GM19043 (cell line): Measurements from ENCODE around the gene PALM3.
"Not testable (repeated sequence)": the region's sequence is repeated elsewhere in the genome, so short reads cannot be mapped to it uniquely, and the experiment has no call there.

Experiments
- ATAC-seq: cut with Tn5 transposase; IDR thresholded peaks from one replicate; pipeline ENCODE4 v1.9.1; 2021; ENCODE audit warnings: low read depth; ENCODE audit not compliant: unreplicated experiment

The PALM3 gene

DNA sequence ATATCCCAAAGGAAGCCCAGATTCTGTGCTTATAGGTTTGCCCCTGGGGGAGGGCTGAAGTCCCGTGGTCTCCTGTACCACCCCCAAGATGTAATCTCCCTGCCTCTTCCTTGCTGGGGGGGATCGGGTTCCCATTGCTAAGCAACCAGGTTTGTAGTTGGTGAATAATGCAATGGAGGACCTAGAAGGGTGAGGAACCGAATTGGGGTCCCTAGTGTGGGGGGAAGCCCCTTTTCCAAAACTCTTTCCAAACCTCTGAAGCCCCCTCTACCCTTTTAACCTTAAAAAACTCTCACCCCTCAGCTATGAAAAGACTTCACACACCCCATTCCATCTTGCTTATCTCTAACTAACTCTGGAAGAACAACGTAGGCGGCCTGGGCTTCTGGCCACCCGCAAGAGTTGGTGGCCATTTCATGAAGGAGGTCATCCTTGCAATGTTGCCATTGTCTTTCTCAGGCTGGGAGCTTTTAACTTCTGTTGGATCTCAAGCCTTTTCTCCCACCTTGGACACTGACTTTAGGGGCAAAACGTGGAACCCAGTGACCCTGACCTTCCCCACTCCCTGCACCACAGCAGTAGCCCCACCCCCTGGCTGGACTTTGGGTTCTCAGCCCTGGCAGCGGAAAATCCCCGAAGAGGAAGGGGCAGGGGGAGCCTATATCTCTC is 661 bp downstream of the PALM3 start:
- ATAC-seq: no peak

DNA sequence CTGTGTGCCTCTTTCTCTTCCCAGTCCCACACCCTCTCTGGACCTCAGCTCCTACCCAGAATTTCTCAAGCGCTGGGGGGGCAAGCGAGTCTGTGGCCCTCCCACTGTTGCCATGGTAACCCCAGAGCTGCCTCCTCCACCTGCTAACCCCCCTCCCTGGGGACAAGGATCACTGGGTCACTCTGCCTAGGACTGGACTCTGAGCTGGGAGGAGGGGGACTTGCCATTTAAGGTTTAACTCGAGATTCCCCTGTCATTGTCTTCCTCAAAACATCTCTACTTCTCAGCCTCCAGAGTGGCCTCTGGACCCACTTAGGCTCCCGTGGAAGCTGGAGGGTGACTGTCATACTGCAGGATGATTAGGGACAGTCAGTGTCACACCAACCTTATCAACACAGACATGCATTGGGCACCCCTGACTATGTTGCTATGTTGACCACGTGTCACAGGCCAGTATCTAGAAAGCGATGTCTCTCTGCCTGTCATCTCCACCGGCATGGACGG is 2.2 kb downstream of the PALM3 start:
- ATAC-seq: no peak

DNA sequence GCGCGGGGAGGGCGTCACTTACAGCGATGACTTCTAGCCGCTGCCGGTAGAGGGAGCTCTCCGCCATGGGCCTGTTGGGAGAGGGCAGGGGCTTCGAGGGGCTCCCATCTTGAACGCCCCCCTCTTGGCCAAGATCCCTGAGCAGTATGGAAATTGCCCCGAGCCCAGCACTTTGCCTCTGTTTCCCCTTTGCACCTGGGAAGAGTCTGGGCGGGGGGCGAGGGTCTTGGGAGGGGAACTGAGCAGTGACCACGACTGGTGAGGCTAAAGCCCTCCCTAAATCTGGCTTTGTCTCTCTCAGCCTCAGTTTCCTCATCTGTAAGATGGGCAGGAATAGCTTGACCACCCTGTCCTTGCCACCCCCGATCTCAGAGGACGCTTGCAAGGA is 2.8 kb downstream of the PALM3 start:
- no peak for ATAC-seq

DNA sequence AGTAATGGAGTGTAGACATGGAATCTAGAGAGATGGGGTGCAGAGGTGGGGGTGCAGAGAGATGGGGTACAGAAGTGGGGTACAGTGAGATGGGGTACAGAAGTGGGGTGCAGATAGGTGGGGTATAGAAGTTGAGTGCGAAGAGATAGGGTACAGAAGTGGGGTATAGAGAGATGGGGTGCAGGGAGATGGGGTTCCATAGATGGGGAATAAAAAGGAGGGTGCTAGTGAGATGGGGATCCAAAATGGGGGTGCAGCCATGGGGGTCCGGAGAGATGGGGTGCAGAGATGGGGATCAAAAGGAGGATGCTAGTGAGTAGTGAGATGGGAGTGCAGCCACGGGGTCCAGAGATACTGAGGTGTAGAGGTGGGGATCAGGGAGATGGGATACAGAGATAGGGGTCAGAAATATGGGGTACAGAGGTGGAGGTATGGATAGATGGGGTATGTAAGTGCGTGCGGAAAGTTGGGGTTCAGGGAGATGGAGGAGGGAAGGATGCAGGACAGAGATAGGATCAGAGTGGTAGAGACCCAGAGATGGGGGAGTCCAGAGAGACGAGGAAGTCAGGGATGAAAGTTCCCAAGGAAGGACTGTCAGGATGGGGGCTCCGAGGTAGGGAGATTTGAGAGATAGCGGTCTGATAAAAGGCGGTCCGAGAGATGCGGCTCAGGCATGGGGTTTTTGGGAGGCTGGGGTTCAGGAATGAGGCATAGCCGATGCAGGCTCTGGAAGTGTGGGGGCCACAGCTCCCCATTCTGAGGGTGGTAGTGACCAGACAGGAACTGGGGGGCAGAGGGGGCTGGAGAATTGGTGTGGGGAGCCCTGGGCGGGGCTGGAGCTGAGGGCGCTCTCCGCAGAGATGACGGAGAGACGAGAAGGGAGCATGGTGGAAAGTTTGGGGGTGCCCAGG is 3.4 kb downstream of the PALM3 start:
- no peak for ATAC-seq

DNA sequence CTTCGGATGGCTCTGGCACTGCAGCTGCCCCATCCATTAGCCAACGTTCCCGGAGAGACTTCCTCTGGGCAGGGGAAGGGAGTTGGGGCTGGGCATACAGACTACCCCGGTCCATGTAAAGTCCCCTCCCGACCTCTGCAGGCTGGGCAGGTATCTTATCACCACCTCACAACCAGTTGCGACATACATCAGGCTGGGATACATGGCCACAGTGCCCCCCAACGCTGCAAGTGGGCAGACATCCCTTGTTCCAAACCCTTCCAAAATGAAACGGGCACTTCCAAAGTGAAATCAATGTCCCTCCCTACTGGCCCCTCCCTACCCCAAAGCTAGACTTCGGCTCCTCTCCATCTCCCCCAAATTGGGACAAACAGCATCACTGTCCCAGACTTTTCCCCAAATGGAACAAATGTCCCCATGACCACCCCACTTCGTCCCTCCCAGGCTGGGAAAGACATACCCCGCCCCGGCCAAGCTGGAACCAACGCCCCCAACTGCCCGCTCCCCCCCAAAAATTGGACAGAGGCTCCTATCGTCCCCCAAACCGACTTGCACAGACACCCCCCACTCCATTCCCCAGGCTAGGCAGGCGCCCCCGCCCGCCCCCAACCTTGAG is 5.0 kb downstream of the PALM3 start:
- ATAC-seq: no peak

DNA sequence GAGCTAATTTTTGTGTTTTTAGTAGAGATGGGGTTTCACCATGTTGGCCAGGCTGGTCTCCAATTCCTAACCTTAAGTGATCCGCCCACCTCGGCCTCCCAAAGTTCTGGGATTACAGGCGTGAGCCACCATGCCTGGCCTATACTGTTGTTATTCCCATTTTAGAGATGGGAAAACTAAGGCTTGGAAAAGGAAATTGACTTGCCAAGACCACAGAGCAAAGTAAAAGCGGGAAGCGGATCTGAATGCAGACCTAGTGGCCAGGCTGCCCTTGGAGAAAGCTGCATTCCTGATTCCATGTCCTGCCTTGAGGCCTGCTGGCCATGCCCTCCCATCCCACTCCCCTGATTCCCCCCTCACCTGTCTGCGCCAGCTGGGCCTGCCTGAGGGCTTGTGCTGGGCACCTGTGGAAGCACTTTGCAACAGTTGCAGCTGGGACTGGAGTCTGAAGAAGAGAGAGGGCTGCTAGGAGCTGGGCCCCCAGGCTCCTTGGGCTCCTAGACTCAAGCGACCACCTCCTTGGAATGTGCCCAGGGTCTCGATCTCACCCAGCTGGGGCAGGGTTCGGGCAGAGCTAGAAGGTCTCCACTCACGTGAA is 5.7 kb downstream of the PALM3 start:
- ATAC-seq: no peak

DNA sequence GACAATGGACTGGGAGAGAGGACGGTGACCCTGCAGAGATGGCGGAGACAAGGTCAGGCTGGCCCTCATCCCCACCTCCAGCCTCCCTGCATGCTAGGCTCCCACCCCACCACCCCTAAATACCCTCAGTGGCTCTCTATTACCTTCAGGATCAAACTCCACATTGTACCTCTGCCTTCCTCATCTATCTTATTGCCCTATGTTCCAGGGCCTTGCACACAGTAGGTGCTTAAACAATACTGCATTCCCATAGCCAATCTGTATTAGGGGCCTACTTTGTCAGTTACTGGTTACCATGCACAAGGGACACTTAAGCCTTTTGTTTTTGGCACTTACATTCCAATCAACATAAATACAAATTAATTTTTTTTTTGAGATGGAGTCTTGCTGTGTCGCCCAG is 6.5 kb downstream of the PALM3 start:
- no peak for ATAC-seq

DNA sequence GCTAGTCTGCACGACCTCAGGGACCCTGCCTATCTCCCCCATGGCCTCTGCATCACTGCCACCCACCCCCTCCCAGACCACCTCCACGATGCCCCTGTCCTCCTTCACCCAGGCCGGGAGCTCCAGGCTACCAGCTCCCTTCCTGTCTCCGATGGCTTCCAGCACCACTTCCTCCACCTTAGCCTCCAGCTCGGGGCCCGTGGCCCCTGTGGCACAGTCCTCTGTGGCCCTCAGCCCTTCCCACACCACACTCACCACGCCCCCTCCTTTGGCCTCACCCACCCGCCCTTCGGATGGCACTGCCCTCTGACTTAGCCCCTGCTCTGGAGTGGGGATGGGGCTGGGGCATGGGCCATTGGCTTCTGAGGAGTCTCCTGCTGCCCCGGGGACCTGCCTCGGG is 7.2 kb downstream of the PALM3 start:
- no peak for ATAC-seq

DNA sequence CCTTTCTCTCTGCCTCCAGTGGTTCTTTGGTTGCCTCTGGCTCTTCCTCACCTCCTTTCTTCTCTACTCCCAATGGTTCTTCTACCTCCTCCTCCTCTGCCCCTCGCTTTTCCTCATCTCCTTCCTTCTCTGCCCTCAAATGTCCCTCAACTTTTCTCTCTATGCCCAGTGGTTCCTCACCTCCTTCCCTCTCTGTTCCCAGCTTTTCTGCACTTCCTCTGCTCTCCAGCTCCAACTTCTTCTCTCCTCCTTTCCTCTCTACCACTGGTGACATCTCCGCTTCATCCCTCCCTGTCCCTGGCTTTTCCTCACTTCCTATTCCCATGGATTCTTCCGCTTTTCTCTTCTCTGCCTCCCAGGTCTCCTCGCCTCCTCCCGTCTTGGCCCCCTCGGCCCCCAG is 7.8 kb downstream of the PALM3 start:
- ATAC-seq: no peak

DNA sequence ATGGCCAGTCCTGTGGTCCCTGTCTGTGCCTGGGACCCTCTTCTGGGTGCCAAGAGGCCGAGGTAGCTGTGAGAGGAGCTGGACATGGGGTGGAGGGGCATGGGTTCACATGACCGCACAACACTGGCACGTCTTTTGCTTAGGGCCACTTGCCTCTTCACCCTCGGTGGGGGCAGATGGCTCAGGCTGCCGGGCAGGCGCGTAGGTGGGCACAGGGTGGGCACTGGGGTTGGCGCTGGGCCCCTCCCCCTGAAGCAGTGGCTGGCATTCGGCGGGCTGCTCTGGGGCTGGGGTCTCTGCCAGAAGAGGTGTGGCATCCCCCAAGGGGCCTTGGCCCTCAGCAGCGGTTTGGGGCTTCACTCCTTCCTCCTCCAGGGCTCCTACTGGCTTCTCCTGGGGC is 8.4 kb downstream of the PALM3 start:
- ATAC-seq: no peak

DNA sequence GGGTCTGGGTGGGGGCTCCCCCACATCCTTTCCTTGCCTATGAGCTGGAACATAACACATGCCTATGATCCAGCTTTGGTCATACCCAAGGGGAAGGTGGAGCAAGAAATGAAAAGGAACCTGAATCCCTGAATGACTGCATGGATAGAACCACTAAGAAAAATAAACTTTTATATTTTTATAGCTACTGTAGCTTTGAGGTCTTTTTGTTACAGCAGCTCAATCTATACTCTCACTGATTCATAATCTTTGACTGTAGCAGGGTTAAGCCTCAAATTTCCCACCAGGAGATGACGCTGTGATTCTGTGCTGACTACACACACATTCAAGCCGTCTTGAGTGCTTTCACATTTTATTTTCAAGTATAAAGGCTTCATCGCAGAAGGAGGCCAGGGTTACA is 8.8 kb downstream of the PALM3 start:
- ATAC-seq: no peak

DNA sequence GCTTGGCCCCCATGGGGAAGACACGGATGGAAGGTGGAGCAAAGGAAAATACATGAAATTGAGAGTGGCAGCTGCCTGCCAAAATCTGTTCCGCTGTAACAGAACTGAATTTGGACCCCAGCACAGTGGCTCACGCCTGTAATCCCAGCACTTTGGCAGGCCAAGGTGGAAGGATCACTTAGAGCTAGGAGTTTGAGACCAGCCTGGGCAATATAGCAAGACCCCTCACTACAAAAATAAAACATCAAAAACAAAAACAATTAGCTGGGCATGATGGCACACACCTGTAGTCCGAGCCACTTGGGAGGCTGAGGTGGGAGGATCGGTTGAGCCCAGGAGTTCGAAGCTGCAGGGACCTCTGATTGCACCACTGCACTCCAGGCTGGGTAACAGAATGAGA is 9.4 kb downstream of the PALM3 start:
- ATAC-seq: no peak

DNA sequence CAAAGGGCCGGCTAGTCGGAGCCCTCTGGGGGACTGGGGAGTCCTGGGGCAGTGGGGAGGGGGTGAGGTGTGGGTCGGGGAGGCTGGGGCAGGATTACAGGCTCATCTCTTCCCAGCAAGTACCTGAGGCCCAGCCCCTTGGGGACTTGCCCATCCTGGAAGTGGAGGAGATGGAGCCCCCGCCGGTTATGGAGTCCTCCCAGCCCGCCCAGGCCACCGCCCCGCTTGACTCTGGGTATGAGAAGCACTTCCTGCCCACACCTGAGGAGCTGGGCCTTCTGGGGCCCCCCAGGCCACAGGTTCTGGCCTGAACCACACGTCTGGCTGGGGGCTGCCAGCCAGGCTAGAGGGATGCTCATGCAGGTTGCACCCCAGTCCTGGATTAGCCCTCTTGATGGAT is 9.9 kb downstream of the PALM3 start:
- ATAC-seq: no peak

DNA sequence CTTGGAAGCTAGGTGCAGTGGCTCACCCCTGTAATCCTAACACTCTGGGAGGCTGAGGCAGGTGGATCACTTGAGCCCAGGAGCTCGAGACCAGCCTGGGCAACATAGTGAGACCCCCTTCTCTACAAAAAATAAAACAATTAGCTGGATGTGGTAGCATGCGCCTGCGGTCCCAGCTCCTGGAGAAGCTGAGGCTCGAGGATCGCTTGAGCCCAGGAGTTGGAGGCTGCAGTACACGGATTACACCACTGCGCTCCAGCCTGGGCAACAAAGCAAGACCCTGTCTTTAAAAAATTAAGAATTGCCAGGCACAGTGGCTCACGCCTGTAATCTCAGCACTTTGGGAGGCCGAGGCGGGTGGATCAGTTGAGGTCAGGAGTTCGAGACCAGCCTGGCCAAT is 10.9 kb downstream of the PALM3 start:
- not testable (repeated sequence) for ATAC-seq

DNA sequence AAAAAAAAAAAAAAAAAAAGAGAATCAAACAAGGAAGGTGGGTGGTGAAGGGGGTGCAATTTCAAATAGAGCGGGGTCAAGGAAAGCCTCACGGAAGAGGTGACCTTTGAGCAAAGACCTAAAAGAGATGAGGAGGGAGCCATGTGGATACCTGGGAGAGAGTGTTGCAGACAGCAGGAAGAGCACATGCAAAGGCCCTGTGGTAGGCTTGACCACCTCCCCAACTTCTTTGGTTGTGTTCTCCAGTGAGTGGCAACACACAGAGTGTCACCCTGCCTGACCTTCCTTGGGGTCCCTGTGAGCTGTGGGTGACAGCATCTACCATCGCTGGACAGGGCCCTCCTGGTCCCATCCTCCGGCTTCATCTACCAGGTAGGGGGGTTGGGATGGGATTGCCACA is 11.4 kb downstream of the PALM3 start:
- no peak for ATAC-seq

DNA sequence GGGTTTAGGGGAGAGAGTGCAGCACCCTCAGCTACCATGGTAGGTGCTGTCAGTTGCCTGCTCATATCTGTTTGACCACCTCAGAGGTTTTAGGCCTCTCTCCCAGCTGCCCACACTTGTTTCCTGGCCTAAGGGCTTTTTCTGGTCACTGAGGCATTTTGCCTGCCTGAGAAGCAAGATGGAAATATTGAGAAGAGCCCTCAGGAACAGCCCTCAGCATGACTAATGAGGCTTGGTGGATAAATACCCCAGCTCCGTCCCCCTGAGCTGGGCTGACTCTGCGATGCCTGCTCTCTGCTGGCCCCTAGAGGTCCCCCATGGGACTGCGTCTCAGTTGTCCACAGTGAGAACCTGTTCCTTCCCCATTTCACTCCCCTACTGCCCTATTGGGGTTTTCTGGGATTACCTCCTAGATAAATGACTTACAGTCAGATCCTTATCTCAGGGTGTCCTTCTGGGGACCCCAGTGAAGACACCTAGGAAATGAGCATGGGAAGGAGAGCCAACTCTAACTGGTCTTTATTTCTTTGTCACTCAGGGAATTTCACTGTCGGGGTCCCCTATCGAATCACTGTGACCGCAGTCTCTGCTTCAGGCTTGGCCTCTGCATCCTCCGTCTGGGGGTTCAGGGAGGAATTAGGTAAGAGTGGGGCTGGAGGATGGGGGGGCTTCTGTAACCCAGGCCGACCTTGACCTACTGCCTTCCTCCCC is 13.3 kb downstream of the PALM3 start:
- no peak for ATAC-seq

DNA sequence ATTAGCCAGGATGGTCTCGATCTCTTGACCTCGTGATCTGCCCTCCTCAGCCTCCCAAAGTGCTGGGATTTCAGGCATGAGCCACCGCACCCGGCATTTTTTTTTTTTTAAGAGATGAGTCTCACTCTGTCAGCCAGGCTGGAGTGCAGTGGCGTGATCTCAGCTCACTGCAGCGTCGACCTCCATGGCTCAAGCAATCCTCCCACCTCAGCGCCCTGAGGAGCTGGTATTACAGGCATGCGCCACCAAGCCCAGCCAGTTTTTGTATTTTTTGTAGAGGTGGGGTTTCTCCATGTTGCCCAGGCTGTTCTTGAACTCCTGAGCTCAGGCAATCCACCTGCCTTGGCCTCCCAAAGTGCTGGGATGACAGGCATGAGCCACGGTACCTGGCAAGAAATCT is 14.0 kb downstream of the PALM3 start:
- not testable (repeated sequence) for ATAC-seq

DNA sequence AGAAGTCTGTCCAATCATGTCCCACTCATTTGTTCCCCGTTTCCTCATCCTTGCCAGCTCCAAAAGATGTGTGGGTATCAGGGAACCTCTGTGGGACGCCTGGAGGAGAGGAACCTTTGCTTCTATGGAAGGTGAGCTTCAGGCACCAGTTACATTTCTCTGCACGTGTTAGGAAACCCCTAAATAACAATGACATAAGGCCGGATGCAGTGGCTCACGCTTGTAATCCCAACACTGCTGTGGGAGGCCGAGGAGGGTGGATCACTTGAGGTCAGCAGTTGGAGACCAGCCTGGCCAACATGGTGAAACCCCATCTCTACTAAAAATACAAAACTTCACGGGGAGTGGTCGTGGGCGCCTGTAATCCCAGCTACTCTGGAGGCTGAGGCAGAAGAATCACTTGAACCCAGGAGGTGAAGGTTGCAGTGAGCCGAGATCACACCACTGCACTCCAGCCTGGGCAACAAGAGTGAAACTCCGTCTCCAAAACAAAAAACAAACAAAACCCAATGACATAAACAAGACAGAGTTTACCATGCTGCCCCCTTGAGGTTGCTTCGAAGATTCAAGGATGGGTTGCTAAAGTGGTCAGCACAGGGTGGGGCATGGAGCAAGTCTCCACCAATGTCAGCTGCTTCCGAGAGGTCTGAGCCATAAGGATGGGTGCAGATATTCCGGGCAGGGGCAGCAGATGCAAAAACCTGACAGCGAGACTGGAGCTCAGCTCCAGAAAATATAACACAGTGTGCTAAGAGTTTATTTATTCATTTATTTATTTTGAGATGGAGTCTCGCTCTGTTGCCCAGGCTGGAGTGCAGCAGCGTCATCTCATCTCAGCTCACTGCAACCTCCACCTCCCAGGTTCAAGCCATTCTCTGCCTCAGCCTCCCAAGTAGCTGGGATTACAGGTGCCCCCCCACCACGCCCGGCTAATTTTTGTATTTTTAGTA is 18.9 kb downstream of the PALM3 start:
- not testable (repeated sequence) for ATAC-seq

DNA sequence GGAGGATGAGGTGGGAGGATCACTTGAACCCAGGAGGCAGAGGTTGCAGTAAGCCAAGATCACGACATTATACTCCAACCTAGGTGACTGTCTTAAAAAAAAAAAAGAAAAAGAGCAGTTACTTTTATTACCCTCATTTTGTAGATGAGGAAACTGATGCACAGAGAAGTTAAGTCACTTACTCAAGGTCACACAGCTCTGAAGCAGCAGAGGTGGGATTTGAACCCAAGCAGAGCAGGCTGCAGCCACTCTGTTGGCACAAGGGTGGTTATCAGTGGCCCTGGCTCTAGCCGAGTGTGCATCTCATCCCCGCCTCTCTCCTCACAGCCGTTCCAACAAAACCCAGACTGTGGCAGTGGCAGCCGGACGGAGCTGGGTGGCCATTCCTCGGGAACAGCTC is 22.7 kb downstream of the PALM3 start:
- ATAC-seq: no peak
